CD4-positive, alpha-beta T cell treated with Interleukin-4 for 4 hours (primary cell): Measurements from ENCODE around the gene CDKL4.
"Not testable (repeated sequence)": the region's sequence is repeated elsewhere in the genome, so short reads cannot be mapped to it uniquely, and the experiment has no call there.

Experiments
- DNase-seq: peaks from one replicate; pipeline ENCODE4 v3.0.0-alpha.2; 2020

CDKL4 gene

DNA sequence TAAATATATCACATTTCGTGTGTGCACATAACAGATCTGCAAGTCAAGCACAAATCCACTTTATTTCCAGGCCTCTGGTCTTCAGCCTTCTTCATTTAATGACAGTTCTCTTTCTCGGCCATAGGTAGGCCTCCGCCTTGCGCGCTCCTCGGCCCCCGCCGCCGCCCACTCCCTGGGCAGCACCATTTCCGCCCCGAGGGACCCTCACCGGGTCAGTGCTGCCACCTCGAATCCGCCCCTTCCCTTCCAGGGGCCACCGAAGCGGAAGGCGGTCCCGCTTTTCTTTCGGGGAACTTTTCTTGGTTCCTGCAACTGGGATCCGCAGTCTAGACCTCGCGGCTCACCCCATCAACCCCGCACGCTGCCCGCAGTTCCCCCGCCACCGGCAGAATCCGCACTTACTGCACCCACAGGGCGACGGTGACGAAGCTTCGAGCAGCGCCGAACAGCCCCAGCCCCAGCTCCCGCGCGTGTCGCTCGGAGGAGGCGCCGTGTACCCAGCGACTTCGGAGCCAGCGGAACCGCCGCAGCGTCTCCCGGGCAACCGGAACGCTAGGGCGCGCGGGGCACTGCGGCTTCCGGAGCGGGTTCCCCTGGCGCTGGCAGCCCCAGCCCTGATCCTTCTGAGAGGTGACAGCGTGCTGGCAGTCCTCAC, at the start of gene CDKL4:
CDKL4 (minus strand) TSS at position 502 of the 655 bp plus-strand sequence.
- peak; percentile 19 for DNase-seq

DNA sequence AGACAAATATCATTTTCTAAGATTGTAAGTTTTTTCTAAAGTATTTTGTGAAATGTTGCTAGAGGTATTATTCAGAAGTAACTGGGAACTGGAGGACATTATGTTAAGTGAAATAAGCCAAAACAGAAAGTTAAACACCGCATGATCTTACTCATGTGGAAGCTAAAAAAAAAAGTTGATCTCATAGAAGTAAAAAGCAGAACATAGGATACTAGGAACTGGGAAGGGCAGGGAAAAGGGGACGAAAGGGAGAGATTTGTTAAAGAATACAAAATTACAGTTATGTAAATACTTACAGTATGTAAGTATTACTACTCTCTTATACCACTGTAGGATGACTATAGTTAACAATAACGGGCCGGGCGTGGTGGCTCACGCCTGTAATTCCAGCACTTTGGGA, 46.7 kb upstream of the CDKL4 start:
- no peak for DNase-seq

DNA sequence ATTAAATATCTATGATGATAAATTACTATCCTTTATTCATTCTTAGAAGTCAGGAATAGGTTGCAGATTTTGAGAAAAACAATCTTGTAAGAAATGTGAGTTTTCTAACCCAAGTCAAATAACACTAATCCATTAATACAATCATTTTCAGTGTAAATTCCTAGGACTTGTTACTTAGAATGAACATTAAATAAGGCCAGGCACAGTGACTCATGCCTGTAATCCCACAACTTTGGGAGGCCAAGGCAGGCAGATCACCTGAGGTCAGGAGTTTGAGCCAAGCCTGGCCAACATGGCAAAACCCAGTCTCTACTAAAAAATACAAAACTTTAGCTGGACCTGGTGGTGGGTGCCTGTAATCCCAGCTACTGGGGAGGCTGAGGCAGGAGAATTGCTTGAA, 45.8 kb upstream of the CDKL4 start:
- DNase-seq, result no peak

DNA sequence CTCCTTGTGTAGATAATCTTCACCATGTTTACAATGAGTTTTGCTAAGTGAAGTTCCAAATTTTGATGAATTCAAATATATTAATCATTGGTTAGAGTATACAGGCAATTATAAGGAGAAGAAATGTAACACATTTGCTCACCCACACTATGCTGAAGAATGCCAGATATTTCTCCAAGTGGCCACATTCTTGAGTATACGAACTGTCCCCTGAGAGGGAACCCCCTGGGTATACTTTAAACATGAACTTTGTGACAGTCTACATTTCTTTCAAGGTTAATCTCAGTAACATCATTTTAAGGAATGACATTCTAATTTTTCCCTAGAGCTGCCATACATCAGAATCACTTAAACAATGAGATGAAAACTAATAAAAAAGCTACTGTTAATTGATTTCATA, 39.8 kb upstream of the CDKL4 start:
- DNase-seq, result no peak

DNA sequence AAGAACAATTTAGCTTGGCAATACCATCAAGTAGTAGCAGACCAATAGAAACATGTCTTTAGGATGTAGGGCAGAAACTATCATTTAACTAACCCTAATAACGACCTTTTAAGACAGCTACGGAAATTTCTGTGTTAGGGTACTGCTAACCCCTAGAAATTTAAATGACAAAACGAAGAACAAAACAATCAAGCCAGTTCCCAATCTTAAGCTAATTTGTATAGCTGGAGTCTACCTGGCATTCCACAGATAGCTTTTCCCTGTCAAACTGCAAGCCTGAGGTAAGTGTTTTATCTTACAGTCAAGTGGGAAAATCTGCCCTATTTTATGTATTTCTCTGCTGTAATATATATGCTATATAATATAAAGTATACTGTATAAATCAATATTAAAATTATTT, 37.6 kb upstream of the CDKL4 start:
- no peak for DNase-seq

DNA sequence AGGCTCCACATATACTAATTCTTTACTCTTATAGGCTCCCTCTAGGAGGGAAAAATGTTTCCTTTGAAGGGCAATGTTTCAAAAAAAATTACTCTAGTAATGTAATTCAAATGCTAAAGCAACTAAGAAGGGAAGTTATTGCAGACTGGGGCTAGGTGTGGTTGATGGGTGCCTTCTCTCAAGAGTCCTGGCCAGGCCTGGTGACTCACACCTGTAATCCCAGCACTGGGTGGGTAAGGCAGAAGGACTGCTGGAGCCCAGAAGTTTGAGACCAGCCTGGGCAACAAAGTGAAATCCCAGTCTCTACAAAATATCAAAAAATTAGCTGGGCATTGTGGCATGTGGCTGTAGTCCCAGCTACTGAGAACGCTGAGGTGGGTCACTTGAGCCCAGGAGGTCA, 31.2 kb upstream of the CDKL4 start:
- DNase-seq, result no peak

DNA sequence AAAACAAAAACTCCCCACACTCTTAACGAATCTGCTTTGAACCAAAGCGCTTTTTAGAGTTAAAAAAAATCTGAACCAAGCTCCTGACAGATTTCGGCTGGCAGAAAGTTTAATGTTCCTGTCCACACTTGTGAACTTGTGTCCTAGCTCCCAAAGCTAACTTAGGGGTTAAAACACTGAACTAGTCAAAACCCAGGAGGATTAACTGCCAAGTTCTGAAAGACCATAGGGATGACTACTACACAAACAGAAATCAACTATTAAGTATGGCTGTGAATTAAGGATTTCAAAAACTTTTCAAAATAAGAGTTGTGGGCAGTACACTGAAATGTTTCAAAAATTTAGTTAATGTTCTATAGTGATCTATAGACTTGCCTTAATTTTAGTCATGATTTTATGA, 26.2 kb upstream of the CDKL4 start:
- DNase-seq, result no peak

DNA sequence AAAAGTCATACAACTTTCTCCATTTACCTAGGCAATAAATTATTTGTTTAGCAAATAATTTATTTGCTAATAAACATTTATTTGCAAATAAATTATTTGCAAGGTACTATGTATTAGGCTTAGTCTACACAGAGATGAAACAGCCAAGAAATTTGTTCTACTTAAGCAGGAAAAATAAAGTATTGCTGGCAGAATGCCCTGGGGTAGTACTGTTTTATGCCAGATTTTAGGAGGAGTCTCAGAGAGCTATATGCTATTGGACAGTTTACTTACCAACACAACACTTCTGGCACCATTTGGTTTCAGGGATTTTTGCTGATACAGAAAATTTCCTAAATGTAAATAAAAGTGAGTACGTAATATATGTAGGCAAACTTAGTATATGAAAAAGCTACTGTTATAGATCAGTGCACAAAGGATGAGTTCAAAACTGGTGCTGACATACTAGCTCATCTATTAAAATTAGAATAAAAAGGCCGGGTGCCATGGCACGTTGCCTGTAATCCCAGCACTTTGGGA, 23.2 kb upstream of the CDKL4 start:
- no peak for DNase-seq

DNA sequence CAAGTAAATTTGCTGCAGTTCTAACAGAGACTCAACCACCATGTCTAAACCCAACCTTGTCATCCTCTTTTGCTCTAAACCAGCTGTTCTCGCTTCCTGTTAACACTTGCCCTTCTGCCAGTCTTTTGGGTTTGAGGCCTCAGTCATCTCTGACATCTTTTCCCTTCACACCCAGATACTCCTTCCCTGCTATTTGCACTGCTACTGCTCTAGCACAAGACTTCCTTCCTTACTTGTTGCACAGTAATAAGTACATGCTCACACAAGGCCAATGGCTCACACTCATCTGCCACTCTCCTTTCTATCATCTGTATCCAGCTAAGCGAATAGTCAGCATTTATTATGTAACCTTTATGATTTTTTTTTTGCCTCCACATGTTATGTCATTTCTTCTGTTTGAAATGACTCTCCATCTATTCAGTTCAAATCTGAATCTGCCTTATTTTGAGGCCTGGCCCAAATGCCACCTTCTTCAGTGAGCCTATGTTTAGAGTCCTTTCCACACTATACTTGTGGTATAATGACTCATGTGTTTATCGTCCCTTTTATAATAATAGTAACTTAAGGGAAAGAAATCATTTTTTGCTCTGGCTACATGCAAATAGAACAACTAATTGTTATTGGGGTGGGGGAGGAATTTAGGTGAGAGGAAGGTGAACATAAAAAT, 22.5 kb upstream of the CDKL4 start:
- no peak for DNase-seq

DNA sequence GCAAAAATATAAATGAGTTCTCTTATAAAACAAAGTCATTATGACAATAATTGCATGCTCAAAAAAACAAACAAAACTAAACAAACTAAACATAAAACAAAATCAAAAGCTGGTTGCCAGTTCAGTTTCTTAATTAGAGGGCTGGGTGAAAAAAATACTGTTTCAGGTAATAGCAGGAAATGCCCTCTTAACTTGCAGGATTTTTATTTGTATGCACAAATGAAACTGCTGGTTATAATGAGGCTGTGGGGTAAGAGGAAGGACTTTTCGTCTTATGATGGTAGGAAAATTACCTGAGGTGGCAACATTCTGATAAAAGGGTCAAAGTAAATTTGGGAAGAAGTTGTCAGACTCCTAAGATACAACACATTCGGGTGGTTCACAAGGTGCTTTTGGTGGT, 21.5 kb upstream of the CDKL4 start:
- DNase-seq, result no peak

DNA sequence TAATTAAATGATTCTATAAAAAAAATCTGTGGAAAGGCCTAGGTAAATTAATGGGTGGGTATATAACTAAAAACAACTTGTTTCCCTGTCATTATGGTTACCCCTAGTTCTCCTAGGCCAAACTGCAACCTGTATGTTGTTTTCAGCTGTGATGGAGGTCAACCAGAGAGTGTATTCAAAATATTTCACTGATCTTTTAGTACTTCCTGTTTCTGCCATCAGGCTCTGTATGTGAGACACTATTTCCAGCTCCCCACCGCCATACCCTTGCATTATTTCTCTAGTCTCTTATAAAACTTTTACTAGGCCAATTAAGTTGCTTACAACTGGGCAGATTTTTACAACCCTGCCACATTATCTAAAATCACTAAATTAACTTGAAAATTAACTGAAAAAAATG, 21.0 kb upstream of the CDKL4 start:
- no peak for DNase-seq

DNA sequence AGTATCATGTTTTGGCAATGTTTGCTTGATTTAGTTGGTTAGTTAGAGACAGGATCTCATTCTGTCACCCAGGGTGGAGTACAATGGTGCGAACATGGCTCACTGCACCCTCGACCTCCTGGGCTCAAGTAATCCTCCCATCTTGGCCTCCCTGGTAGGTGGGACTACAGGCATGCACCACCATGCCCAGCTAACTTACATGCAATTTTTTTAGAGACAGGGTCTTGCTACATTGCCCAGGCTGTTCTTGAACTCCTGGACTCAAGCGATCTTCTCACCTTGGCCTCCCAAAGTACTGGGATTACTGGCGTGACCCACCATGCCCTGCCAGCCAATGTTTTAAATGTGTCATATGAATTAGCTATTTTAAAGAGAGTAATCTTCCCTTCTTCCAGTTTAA, 16.3 kb upstream of the CDKL4 start:
- no peak for DNase-seq

DNA sequence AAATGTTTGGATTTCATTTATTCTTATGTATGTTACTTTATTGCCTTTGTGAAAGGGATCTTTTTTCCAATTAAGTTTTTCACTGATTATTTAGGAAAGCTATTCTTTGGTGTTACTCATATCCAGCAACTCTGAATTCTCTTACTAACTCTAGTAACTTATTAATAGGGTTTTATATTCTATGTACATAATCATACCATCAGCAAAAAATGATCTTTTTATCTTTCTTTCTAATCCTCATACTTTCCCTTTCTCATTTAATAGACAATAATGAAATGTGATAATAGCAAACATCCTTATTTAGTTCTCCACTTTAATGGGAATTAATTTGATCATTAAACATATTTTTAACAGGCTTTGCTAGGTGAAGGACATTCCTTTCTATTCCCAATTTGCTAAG, 12.3 kb upstream of the CDKL4 start:
- no peak for DNase-seq

DNA sequence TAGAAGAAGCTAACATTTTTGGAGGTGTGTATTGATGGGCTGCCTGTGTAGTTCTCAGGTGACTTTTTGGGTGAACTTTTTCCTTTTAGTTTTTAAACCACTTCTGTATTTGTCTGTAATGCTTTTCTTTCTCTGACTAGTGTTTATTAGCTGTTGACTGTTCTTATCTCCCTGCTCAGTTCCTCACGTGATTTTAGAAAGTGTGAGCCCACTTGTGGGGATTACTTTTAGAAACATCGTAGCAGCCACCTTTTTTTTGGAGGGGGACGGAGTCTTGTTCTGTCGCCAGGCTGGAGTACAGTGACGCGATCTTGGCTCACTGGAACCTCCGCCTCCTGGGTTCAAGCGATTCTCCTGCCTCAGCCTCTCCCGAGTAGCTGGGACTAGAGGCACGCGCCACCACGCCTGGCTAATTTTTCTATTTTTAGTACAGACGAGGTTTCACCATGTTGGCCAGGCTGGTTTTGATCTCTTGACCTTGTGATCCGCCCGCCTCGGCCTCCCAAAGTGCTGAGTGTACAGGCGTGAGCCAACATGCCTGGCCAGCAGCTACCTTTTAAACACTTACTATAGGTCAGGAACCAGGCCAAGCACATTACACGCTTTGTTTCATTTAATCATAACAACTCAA, 9.2 kb upstream of the CDKL4 start:
- no peak for DNase-seq

DNA sequence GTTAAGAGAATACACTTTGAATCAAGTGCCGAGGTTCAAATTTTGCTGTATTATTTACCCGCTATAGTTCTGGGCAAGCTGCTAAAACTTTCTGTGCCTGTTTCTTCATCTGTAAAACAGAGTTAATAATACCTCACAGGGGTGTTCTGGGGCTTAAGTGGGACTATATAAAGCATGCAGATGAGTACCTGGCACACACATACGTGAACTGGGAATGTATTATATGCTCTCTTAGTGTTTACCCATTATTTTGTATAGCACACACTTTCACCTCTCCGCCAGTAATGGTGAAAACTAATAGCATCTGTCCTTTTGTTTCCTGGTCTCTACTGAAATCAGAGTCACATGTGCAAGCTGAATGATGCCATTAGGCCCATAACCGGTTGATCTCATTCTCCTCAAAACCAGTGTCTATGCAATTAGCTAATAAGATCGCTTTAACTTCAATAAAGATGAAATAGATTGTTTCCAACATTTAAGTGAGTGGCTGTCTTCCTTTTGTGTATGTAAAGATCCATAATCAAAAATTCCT, 3.8 kb upstream of the CDKL4 start:
- no peak for DNase-seq

DNA sequence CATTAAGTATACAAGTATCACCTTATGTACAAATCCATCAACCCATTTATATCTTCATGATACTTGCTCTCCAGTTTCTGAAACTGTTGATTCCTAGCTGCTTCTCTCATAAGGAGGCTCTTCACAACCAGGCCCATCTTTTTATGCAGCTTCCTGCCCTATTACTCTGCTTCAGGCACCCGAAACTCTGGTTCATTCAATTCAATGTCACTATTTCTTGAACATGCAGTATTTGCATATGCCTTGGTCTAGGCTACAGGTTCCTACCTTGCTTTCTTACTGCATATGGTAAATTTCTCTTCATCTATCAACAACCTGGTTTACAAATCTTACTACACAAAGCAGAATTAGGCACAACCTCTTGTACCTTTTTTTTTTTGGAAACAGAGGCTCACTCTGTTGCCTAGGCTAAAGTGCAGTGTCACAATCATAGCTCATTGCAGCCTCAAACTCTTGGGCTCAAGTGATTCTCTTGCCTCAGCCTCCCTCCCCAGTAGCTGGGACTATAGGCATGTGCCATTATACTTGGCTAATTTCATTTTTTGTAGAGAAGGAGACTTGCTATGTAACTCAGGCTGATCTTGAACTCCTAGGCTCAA, 2.7 kb upstream of the CDKL4 start:
- no peak for DNase-seq

DNA sequence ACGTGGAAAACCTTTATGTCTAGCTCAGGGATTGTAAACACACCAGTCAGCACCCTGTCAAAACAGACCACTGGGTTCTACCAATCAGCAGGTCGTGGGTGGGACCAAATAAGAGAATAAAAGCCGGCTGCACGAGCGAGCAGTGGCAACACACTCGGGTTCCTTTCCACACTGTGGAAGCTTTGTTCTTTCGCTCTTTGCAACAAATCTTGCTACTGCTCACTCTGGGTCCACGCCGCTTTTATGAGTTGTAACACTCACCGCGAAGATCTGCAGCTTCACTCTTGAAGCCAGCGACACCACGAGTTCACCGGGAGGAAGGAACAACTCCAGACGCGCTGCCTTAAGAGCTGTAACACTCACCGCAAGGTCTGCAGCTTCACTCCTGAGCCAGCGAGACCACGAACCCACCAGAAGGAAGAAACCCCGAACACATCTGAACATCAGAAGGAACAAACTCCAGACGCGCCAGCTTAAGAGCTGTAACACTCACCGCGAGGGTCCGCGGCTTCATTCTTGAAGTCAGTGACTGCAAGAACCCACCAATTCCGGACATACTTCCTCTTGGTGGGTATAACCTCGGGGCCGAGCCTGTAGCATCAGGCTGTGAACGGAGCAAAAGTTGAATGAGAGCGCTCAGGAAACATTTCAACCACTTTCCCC, 1.3 kb upstream of the CDKL4 start:
- peak; percentile 55 for DNase-seq

DNA sequence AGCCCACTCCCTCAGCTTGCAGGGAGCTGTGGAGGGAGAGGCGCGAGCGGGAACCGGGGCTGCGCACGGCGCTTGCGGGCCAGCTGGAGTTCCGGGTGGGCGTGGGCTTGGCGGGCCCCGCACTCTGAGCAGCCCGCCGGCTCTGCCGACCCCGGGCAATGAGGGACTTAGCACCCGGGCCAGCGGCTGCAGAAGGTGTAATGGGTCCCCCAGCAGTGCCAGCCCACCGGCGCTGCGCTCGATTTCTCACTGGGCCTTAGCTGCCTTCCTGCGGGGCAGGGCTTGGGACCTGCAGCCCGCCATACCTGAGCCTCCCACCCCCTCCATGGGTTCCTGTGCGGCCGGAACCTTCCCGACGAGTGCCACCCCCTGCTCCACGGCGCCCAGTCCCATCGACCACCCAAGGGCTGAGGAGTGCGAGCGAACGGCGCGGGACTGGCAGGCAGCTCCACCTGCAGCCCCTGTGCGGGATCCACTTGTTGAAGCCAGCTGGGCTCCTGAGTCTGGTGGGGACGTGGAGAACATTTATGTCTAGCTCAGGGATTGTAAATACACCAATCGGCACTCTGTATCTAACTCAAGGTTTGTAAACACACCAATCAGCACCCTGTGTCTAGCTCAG, 582 bp upstream of the CDKL4 start:
- not testable (repeated sequence) for DNase-seq

DNA sequence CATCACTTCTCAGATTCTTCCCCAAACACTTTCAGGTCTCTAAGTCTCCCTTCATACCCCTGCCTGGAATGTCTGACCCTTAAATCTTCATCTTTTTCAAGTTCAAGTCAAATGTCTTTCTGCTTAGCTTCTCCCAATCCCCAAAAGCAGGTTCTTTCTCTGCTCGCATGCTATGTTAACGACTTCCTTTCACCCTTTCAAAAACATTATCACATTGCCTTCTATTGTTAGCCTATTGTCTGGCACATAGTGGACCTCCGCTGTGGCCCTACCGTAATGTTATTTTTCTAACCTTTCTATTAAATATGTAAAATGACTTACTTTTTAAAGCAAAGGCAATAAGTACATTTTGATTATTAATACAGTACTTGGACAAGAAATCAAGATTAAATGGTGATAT, 2.2 kb downstream of the CDKL4 start:
- DNase-seq, result no peak

DNA sequence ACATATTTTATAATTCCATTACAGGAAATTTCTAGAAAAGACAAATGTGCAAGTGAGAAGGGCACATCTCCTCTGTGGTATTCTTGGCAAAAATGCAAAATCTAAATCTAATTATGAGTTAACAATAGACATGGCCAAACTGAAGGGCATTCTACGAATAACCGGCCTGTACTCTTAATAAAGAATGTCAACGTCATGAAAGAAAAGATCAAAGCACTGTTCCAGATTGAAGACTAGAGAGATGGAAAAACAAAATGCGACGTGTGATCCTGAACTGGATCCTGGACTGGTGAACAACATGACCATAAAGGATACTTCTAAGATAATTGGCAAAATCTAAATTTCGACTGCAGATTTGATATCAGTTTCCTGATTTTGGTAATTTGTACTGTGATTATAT, 3.0 kb downstream of the CDKL4 start:
- DNase-seq, result no peak

DNA sequence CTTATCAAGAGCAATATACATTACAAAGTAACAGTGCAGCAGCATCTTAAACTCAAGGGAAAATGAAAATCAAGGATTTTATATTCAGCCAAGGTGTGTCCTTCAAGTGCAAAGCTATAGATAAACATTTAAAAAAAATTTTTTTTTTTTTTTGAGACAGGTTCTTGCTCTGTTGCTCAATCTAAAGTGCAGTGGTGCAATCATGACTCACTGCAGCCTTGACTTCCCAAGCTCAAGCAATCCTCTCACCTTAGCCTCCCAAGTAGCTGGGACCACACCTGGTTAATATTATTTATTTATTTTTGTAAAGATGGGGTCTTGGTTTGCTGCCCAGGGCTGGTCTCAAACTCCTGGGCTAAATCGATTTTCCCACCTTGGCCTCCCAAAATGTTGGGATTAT, 9.0 kb downstream of the CDKL4 start:
- no peak for DNase-seq

DNA sequence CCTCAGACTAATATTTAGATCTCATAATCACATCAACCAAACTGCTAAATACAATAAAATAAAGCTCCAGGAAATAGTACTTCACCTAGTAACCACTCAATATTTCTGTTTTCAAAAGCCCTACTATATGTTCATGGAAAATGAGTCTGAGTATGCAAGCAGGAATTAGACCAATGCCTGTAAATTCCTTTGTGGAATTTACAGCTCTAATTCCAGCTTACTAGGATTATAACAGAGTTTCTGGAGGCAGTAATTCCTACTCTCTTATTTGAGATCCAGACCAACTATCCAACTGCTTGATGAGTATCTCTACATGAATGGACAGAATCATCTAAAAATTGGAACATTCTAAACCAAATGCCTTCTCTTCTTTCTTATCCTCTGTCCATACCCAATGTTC, 11.6 kb downstream of the CDKL4 start:
- no peak for DNase-seq
